Activated naive CD4-positive, alpha-beta T cell treated with anti-CD3 and anti-CD28 coated beads, Interleukin-2, amount 50 U/mL, for 24 hours (primary cell): ENCODE measurements around the gene PRKCE.
A peak's percentile ranks its signal among the peaks of the same experiment; 100 is the strongest.
"Not testable (repeated sequence)": the region's sequence is repeated elsewhere in the genome, so short reads cannot be mapped to it uniquely, and the experiment has no call there.

ENCODE experiments used
- H3K27ac Mint-ChIP-seq: one replicate; pipeline ENCODE4 v1.8.0; 2021; ENCODE audit warnings: mild to moderate bottlenecking, mixed read lengths
- H3K27me3 Mint-ChIP-seq: one replicate; pipeline ENCODE4 v1.8.0; 2021; ENCODE audit warnings: mixed read lengths
- H3K36me3 Mint-ChIP-seq: one replicate; pipeline ENCODE4 v1.8.0; 2021; ENCODE audit warnings: mixed read lengths
- H3K4me1 Mint-ChIP-seq: one replicate; pipeline ENCODE4 v1.8.0; 2021; ENCODE audit warnings: mixed read lengths
- H3K4me3 Mint-ChIP-seq: one replicate; pipeline ENCODE4 v1.8.0; 2021; ENCODE audit warnings: mild to moderate bottlenecking, mixed read lengths
- H3K9me3 Mint-ChIP-seq: one replicate; pipeline ENCODE4 v1.8.0; 2021; ENCODE audit warnings: mixed read lengths

PRKCE gene

DNA sequence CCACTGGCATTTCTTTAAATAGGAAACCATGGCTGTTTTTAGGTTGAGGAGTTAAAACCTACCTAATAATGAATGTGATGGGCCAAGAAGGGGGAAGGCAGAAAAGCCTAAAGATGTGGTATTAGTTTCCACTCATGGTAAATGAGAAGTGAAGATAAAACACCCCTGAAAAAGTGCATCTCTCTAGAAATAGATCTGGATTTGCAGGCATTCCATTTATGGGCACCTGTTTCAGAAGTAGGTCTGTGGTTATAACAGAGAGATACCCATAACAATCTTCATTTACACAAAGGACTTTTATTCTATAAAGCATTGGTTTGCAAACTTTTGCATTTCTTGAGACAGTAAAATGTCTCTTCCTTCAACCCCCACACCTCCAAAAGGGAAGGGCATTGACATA, 62.1 kb downstream of the PRKCE start:
- peaks cover 6% of the 10 kb centered on the region for H3K36me3 Mint-ChIP-seq
- H3K9me3 Mint-ChIP-seq: peaks cover 4% of the 10 kb centered on the region
- no peak overlapping the region for H3K27ac Mint-ChIP-seq
- H3K4me1 Mint-ChIP-seq: no peaks in the 10 kb centered on the region
- no peaks in the 10 kb centered on the region for H3K27me3 Mint-ChIP-seq
- no peak overlapping the region for H3K4me3 Mint-ChIP-seq

DNA sequence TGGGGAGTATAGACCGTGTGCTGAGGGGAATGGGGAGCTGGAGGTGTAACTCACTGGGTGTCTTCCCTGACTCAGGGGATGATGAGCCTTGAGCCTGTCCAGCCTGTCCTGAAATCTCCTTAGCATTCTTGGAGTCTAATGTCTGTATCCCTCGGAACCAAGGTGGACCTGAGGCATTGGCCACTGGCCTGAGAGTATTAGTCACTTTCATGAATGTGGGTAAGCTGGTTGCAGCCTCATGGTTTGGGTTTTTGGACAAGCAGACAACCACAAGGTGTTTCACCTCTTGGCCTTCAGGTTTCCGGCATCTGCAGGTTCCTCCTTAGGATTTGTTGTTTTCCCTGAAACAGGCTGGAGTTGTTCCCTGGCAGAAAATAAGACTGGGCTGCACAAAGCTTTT, 63.2 kb downstream of the PRKCE start:
- Mint-ChIP-seq H3K4me3 (no peak overlapping the region), H3K27me3 (no peaks in the 10 kb centered on the region), H3K4me1 (no peaks in the 10 kb centered on the region), H3K27ac (peak overlapping the region; percentile 52), H3K9me3 (peaks cover 4% of the 10 kb centered on the region), H3K36me3 (peaks cover 5% of the 10 kb centered on the region)

DNA sequence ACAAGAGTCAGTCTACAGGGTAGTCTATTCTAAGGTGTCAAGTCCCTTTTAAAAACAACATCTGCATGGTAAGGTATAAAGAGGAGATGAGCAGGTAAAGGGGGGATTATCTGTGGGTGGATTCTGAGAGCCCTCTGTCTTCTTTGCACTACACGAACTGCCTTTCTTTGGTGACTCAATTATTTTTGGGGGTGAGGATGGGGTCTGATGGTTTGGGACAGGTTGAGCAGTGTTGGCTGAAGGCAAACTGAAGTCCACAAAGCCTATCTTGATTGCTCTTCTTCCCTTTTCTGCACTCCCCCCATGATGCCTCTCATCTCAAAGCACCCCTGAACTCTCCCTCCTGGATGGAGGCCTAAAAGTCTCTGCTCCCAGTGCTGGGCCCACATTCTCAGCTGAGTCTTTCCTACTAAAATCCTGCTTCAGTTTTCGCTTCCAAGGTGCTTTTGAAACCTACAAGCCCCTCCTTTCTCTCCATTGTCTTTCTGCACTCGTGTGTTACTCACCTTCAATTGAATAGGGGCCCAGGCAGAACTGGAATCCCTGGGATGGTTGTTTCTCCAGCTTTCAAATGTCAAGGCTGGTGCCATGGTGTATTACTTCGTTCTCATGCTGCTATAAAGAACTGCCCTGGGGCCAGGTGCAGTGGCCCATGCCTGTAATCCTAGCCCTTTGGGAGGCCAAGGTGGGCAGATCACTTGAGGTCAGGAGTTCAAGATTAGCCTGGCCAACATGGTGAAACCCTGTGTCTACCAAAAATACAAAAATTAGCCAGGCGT, 64.3 kb downstream of the PRKCE start:
- Mint-ChIP-seq H3K4me3 (no peak overlapping the region), H3K36me3 (peaks cover 5% of the 10 kb centered on the region), H3K4me1 (no peaks in the 10 kb centered on the region), H3K9me3 (peaks cover 4% of the 10 kb centered on the region), H3K27ac (no peak overlapping the region), H3K27me3 (no peaks in the 10 kb centered on the region)

DNA sequence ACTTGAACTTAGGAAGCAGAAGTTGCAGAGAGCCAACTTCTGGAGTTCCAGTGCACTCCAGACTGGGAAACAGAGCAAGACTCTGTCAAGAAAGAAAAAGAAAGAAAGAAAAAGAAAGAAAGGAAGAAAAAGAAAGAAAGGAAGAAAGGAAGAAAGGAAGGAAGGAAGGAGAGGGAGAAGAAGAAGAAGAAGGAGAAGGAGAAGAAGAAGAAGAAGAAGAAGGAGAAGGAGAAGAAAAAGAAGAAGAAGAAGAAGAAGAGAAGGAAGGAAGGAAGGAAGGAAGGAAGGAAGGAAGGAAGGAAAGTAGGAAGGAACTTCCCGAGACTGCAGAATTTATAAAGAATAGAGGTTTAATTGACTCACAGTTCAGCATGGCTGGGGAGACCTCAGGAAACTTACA, 65.0 kb downstream of the PRKCE start:
- not testable (repeated sequence) for H3K36me3 Mint-ChIP-seq, H3K27me3 Mint-ChIP-seq, H3K27ac Mint-ChIP-seq, H3K4me1 Mint-ChIP-seq, H3K9me3 Mint-ChIP-seq, H3K4me3 Mint-ChIP-seq

DNA sequence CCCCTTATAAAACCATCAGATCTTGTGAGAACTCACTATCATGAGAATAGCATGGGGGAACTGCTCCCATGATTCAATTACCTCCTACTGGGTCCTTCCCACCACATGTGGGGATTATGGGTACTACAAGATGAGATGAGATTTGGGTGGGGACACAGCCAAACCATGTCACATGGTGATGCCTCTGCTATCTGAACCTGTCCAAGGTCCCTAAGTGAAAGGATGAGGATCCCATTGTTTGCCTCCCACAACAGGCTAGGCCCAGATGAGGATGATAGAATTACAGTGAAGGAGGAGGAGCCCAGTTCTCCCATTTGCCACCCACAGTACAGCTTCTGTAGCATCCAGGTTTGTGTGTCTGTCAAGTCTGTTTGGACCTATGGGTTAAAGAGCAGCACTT, 65.4 kb downstream of the PRKCE start:
- peaks cover 4% of the 10 kb centered on the region for H3K9me3 Mint-ChIP-seq
- no peak overlapping the region for H3K27ac Mint-ChIP-seq
- no peaks in the 10 kb centered on the region for H3K4me1 Mint-ChIP-seq
- no peak overlapping the region for H3K4me3 Mint-ChIP-seq
- no peaks in the 10 kb centered on the region for H3K27me3 Mint-ChIP-seq
- peaks cover 5% of the 10 kb centered on the region for H3K36me3 Mint-ChIP-seq

DNA sequence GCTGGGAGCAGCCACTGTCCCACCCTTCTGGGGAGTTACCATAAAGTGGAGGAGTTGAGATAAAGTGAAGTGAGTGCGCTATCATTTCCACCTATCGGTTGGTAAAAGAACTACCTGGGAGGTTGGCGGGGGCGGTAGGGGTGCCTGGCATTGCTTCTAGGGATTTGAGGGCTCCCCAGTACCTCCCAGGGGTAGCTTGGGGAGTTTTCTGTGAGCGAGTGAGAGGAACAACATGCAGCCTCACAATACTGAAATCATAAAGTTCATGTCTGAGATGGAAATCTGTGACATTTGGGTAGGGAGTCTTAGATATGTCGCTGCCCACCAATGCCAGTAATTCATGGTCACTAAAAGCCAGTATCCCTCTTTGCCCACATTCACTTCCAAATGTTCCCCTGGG, 68.7 kb downstream of the PRKCE start:
- H3K27me3 Mint-ChIP-seq: no peaks in the 10 kb centered on the region
- H3K27ac Mint-ChIP-seq: no peak overlapping the region
- H3K4me3 Mint-ChIP-seq: no peak overlapping the region
- peaks cover 2% of the 10 kb centered on the region for H3K36me3 Mint-ChIP-seq
- H3K4me1 Mint-ChIP-seq: peaks cover 8% of the 10 kb centered on the region
- peaks cover 4% of the 10 kb centered on the region for H3K9me3 Mint-ChIP-seq

DNA sequence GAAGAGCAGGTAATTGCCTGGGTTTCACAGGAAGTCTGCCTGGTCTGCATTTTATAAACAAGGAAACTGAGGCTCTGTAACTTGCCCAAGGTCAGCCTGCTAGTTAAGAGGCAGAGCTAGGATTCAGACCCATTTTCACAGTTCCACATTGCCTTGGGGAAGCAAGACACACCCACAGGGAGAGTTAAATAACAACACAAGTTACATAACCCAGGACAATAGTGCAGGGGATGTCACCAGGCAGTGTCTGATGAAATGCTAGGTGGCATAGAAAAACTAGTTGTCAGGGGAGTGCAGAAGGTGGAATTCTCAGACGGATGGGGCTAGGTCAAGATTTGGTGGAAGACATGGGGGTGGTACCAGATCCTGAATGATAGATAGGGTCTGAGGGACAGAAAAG, 69.7 kb downstream of the PRKCE start:
- Mint-ChIP-seq H3K4me1 (peaks cover 8% of the 10 kb centered on the region), H3K27ac (no peak overlapping the region), H3K9me3 (peaks cover 4% of the 10 kb centered on the region), H3K27me3 (no peaks in the 10 kb centered on the region), H3K36me3 (peaks cover 2% of the 10 kb centered on the region), H3K4me3 (no peak overlapping the region)

DNA sequence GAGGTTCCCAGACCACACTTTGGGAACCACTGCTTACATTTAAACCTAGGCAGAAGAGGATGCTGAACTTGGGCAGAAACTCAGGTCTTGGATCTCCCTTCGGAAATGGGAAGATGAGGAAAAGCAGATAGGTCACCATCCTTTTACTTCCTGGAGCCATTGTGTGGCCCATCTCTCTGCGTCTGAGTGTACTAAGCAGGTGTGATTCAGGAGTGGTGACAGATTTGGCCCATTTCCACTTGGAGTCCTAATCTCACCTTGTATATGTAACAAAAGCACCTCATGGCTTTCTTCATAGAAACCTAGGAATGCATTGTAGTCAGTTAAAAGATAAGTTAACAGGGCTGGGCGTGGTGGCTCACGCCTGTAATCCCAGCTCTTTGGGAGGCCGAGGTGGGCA, 71.0 kb downstream of the PRKCE start:
- Mint-ChIP-seq H3K9me3 (no peaks in the 10 kb centered on the region), H3K4me1 (peaks cover 8% of the 10 kb centered on the region), H3K27me3 (no peaks in the 10 kb centered on the region)

DNA sequence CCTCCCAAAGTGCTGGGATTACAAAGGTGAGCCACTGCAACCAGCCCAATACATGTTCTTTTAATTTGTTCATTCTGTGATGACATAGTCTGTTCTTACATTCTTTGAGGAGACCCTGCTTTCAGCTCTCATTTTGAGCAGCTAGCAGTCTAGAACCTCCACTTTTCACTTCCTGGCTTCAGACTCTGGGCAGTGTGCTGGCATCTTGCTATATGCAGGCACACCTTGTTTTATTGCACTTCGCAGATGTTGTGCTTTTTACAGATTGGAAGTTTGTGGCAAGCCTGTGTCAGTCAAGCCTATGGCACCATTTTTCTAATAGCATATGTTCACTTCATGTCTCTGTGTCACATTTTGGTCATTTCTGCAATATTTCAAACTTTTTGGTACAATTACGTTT, 72.4 kb downstream of the PRKCE start:
- Mint-ChIP-seq H3K9me3 (no peaks in the 10 kb centered on the region), H3K4me1 (peaks cover 8% of the 10 kb centered on the region), H3K27ac (no peak overlapping the region), H3K27me3 (no peaks in the 10 kb centered on the region), H3K36me3 (no peaks in the 10 kb centered on the region), H3K4me3 (no peak overlapping the region)

More for the DNA sequence above, 71.0 kb downstream of the PRKCE start:
- Mint-ChIP-seq H3K36me3 (no peaks in the 10 kb centered on the region), H3K4me3 (no peak overlapping the region), H3K27ac (no peak overlapping the region)

DNA sequence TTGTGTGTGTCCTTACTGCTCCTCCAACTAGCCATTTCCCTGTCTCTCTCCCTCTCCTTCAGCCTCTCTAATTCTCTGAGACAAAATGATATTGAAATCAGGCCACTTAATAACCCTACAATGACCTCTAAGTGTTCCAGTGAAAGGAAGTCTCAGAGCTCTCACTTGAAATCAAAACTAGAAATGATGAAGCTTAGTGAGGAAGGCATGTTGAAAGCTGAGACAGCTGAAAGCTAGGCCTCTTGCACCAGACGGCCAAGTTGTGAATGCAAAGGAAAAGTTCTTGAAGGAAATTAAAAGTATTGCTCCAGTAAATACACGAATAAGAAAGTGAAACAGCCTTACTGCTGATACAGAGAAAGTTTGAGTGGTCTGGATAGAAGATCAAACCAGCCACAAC, 72.9 kb downstream of the PRKCE start:
- Mint-ChIP-seq H3K27ac (no peak overlapping the region), H3K27me3 (no peaks in the 10 kb centered on the region), H3K4me3 (no peak overlapping the region), H3K4me1 (peaks cover 8% of the 10 kb centered on the region), H3K36me3 (no peaks in the 10 kb centered on the region), H3K9me3 (no peaks in the 10 kb centered on the region)

DNA sequence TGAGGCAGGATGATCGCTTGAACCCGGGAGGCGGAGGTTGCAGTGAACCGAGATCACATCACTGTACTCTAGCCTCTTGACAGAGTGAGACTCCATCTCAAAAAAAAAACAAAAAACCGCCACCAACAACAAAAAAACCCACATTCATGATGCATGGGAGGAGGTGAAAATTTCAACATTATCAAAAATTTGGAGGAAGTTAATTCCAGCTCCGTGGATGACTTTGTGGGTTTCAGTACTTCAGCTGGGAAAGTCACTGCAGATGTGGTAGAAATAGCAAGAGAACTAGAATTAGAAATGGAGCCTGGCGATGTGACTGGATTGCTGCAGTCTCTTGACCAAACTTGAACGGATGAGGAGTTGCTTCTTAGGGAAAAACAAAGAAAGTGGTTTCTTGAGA, 74.3 kb downstream of the PRKCE start:
- peaks cover 8% of the 10 kb centered on the region for H3K4me1 Mint-ChIP-seq
- H3K4me3 Mint-ChIP-seq: no peak overlapping the region
- no peak overlapping the region for H3K27ac Mint-ChIP-seq
- H3K36me3 Mint-ChIP-seq: no peaks in the 10 kb centered on the region
- H3K9me3 Mint-ChIP-seq: no peaks in the 10 kb centered on the region
- no peaks in the 10 kb centered on the region for H3K27me3 Mint-ChIP-seq

DNA sequence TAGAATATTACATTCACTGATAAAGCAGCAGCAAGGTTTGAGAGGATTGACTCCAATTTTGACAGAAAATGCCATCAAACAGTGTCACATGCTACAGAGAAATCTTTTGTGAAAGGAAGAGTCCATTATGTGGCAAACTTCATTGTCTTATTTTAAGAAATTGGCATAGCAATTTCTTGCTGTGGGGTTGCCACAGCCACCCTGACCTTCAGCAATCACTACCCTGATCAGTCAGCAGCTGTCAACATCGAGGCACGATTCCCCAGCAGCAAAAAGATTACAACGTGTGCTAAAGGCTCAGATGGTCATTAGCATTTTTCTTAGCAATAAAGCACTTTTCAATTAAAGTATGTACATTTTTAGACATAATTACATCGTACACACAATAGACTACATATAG, 74.7 kb downstream of the PRKCE start:
- Mint-ChIP-seq H3K27ac (no peak overlapping the region), H3K4me3 (no peak overlapping the region), H3K36me3 (no peaks in the 10 kb centered on the region), H3K9me3 (no peaks in the 10 kb centered on the region), H3K4me1 (peaks cover 8% of the 10 kb centered on the region), H3K27me3 (no peaks in the 10 kb centered on the region)

DNA sequence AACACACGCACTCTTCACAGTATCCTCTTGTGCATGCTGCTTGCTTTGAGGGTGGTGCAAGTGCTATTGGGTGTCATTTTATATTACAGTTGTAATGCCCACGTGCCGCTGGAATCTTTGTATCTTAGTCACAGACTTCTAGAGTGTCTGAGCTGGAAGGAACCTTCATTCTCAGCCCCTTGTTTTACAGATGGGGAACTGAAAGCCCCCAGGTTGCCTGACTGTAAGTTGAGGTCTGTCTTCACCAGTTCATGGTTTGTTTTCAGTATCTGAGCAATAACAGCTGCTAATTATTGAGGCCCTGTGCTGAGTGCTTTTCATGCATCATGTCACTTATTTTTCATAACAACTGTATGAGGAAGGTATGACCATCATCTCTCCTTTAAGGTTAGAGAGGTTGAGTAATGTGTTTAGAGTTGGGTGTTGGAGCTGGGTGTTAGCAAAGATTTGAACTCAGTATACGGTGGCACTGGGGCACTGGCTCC, 77.0 kb downstream of the PRKCE start:
- no peaks in the 10 kb centered on the region for H3K27me3 Mint-ChIP-seq
- H3K36me3 Mint-ChIP-seq: no peaks in the 10 kb centered on the region
- H3K4me1 Mint-ChIP-seq: peaks cover 8% of the 10 kb centered on the region
- H3K4me3 Mint-ChIP-seq: no peak overlapping the region
- H3K27ac Mint-ChIP-seq: no peak overlapping the region
- H3K9me3 Mint-ChIP-seq: no peaks in the 10 kb centered on the region

DNA sequence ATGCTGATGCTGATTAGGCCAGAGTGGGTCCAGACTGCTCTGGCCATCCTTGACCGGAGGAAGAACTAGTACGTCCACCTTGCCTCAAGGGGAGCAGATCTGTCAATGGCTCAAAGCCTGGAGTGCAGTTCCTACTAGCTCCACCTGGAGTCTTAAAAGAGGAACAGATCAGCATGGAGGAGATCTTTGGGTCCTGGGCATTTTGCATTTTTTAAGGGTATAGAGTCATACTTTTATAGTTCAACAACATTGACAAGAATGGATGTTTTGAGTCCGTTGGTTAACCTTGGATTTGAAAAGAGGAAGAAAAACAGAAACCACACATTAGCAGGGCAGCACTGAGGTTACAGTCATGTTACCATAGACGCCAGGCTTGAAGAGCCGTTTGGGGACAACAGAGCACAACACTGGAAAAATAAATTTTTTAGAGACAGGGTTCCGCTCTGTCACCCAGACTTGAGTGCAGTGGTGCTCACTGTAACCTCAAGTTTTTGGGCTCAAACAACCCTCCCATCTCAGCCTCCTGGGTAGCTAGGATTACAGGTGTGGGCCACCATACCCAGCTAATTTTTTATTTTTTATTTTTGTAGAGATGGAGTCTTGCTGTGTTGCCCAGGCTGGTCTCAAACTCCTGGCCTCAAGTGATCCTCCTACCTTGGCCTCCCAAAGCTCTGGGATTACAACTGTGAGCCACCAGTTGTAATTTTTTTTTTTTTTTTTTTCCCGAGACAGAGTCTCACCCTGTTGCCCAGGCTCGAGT, 78.5 kb downstream of the PRKCE start:
- H3K27me3 Mint-ChIP-seq: no peaks in the 10 kb centered on the region
- no peaks in the 10 kb centered on the region for H3K4me1 Mint-ChIP-seq
- no peak overlapping the region for H3K4me3 Mint-ChIP-seq
- H3K9me3 Mint-ChIP-seq: no peaks in the 10 kb centered on the region
- H3K27ac Mint-ChIP-seq: no peak overlapping the region
- no peaks in the 10 kb centered on the region for H3K36me3 Mint-ChIP-seq

DNA sequence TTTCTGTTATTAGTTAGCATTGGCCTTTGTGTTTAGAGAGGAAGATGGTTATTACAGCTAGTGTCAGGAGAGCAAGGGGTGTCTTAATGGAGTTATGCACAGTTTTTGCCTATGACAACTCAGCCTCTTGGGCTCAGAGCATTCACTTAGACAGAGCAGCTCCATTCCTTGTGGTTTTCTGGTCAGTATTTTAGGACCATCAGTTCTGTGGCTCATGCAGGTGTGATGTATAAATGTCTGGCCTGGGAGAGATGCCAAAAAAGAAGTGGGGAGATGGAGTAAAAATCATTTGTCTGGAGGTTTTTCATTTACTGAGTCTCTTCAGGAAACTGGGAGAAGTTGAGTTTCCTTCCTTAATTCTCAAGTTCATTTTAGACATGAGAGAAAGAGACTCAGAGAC, 79.7 kb downstream of the PRKCE start:
- no peaks in the 10 kb centered on the region for H3K9me3 Mint-ChIP-seq
- H3K4me3 Mint-ChIP-seq: no peak overlapping the region
- H3K36me3 Mint-ChIP-seq: no peaks in the 10 kb centered on the region
- H3K27ac Mint-ChIP-seq: no peak overlapping the region
- H3K4me1 Mint-ChIP-seq: no peaks in the 10 kb centered on the region
- no peaks in the 10 kb centered on the region for H3K27me3 Mint-ChIP-seq

DNA sequence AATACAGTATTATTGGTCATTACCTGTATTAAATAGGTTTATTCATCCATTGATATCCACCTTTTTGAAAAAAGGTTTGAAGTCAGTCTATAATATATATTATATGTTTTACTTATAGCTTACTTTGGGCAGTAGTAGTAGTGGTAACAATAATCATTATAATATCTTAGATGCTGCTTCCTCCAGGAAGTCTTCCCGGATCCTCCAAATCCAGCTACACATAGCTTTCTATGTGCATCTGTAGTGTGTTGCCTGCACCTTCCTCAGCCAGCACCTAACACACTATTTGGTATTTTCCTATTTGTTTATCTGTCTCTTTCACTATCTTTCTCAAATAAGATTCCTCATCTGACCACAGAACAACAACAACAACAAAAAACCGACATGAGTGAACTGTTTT, 81.0 kb downstream of the PRKCE start:
- H3K36me3 Mint-ChIP-seq: no peaks in the 10 kb centered on the region
- H3K27ac Mint-ChIP-seq: no peak overlapping the region
- no peaks in the 10 kb centered on the region for H3K9me3 Mint-ChIP-seq
- H3K4me3 Mint-ChIP-seq: no peak overlapping the region
- H3K4me1 Mint-ChIP-seq: no peaks in the 10 kb centered on the region
- no peaks in the 10 kb centered on the region for H3K27me3 Mint-ChIP-seq
